Stimulated activated CD8-positive, alpha-beta memory T cell treated with anti-CD3 and anti-CD28 coated beads, Interleukin-12 subunit alpha, Interleukin-12 subunit beta, amount 100 ng/mL, for 24 hours (primary cell): ENCODE measurements around the gene ZNF398.
A peak's percentile ranks its signal among the peaks of the same experiment; 100 is the strongest.

Experiments used
- DNase-seq: peaks from one replicate; pipeline ENCODE4 v3.0.0-alpha.2; 2020; ENCODE audit errors: extremely low read depth

ZNF398 gene

DNA sequence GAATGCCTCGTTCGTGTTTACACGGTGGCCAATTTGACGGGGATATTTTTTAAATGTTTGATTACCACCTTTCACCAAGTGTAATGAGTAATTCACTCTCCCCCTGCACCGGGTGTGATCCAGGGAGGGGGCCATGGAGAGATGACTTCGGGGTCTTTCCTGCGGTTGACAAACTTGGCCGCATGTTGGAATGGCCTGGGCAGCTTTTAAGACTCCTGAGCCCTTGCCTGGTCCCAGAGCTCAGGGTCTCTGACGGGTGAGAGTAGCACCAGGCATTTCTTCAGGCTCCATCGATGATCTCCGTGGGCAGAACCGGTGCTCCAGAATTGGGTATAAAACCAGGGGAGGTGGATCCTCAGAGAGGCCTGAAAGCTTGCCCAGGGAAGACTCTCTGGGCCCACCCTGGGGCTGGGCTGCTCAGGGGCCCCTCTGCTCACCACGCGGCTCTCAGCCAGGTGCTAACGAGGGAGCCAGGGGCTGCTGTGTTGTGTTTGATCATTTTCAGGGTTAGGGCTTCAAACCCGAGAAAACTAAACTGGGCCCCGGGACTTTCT, 49.0 kb downstream of the ZNF398 start:
- DNase-seq = no peak

DNA sequence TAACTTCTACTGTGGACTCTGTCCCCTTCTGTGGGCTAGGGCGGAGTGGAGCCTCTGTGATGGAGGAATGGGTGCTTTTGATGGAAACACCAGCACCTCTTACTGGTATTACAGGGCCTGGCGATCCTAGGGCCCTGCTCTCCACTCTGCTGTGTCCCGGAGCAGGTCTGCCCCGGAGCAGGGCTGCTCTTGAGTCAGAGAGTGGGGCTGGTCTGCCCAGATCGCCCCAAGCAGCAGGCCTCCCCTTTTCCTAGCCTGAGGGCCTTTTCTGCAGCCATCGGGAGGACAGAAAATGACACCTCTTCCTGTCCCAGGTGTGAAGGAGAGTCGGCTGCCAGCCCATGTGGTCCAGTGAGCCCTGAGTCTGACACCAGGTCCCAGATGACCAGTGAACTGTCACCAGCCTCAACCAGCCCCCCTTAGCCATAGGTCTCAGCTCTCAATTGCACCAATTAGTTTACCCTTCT, 49.5 kb downstream of the ZNF398 start:
- no peak for DNase-seq

GRCh38 chr7:149197675-149198074, 50.4 kb downstream of the ZNF398 start:
- DNase-seq = no peak

GRCh38 chr7:149198161-149198816, 51.0 kb downstream of the ZNF398 start:
- DNase-seq = no peak

DNA sequence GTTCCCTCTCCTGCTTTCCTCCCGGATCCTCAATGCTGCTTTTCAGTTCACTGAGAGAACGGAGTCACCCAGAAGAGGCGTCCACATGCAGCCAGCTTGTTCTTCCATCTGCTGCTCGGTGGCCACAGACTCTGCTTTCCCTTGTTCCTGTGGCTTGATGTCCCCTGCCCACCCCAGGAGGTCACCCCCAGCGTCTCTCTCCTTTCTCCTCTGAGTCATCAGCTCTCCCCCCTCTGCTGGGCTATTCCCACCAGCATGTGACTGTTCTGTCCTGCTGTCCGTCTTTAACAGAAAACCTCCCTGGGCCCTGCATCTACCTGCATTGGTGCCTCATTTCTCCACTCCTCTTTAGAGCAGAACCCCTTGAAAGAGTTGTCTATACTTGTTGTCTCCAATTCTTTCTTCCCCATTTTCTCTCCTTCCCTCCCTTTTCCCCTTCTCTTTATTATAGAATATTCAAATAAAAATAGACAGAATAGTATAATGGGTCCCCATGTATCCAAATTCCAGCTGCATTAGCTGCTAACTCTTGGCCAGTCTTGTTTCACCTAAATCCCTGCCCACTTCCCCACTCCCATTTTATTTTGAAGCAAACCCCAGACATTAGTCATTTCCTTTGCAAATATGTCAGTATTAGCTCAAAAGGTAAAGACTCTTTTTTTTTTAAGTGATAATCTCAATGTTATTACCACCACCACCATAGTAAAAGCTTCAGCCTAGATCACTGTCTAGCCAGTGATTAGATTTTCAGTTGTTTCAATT, 52.2 kb downstream of the ZNF398 start:
- no peak for DNase-seq

DNA sequence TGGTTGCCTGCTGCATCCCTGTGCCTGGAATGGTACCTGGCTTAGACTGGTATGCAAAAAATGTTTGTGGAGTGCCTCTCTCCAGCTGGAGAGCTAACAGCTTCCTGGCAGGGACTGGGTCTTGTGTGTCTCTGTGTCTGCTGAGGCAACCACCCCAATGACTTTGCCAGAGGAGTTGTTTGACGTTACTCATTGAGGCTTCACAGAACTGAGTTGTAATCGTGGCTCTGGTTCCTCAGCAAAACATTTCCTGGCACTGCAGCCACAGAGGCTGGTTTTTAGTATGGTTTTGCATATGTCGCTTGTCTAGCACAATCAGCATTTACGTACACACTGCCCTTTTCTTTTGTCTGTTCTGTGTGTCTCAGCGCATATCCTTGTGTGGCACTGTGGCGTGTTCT, 55.6 kb downstream of the ZNF398 start:
- DNase-seq = no peak

DNA sequence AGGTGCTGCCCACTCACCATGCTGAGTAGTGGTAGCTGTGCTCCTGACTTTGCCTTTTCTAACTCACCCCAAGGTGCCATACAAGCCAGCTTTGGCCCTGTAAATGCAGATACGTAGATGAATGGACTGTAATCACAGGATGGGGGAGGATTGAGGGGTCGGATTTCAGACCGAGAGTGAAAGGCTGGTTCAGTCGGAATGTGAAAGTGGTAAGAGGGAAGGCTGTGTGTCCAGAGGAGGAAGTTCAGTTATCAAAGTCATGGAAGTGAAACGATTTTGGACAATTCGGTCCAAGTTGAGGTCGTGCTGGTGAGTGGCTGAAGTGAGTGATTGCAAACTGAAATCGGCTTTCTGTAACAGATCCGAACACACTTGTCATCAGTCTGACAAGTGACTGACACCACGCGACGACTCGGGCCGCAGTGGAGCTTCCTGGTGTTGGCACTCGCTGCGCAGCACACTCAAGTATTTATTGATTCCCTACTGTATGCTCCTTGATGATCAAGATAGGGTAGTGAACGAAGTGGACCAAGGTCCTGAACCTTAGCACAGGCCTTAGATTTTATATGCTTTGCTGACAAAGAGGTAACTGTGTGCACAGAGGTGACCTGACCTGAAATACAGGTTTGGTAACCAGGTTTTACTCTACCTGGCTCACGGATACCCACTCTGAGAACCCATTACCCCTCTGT, 58.6 kb downstream of the ZNF398 start:
- DNase-seq = no peak

DNA sequence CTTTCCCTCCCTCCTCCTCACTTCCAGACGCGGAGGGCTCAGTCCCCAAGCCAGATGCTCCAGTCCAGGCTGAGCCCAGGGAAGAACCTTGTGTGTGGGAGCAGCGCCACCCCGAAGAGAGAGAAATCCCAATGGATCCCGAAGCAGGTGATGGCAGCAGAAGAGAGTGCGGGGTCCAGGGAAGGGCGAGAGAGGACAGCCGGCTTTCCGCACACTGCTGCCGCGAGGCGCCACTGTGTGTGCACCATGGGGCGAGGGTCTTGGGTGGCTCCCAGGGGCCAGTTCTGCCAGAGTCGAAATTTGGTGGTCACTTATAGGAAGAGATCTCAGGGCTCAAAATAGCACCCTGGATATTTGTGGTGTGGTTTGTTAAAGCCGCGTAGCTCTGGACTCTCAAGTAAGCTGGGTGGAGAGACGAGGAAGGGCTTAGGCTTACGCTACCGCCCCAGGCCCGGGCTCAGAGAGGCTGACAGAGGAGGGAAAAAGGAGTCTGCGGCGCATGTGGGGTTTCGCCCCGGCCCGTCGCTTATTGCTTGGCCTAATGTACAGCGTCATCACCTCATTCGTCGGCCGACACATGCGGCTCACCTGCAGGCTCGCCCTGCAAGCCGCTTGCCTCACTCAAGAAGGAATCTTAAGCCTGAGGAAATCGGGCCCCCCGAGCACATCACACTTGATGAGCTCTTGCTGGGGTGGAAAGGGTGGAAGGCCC, 60.2 kb downstream of the ZNF398 start:
- no peak for DNase-seq

- peak; percentile 47 for DNase-seq
Observed at GRCh38 chr7:149209518-149210269, 62.4 kb downstream of the ZNF398 start.

GRCh38 chr7:149210551-149210950, 63.3 kb downstream of the ZNF398 start:
- no peak for DNase-seq

DNA sequence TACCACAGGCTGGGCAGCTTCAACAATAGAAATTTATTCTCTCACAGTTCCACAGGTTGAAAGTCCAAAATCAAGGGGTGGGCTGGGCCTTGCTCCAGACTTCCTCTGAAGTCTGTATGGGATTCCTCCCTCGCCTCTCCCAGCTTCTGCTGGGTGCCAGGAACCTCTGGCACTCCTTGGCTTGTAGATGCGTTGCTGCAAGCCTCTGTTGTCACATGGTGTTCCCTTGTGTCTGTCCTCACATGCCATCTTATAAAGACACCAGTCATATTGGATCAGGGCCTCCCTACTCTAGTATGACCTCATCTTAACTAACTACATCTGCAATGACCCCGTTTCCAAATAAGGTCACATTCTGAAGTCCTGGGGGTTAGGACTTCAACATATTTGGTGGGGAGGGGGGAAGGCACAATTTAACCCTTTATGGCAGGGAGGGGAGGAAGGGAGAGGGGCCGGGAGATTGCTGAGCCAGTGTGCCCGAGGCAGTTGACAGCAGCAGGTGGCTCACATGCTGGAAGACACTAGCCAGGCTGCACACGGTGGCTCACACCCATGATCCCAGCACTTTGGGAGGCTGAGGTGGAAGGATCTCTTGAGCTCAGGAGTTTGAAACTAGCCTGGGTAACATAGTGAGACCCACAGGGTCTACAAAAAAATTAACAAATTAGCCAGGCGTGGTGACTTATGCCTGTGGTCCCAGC, 66.9 kb downstream of the ZNF398 start:
- DNase-seq = no peak

DNA sequence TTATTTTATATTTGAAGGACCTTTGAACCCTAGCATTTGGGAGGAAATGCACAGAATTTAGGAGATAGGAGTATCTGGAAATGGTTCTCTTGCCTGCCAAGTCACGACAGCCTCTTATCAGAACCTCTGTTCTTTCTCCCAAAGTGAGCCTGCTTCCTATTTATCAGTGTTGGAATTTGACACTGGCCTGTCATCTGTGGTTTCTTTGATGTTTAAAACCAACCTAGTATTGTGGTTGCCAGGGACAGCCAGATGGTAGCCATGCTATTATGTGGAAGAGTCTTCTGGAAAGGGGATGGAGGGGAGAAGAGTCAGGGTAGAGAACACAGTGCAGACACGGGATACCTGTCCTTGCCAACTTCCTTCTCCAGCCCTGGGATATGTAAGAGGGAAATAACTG, 69.1 kb downstream of the ZNF398 start:
- DNase-seq = no peak

DNA sequence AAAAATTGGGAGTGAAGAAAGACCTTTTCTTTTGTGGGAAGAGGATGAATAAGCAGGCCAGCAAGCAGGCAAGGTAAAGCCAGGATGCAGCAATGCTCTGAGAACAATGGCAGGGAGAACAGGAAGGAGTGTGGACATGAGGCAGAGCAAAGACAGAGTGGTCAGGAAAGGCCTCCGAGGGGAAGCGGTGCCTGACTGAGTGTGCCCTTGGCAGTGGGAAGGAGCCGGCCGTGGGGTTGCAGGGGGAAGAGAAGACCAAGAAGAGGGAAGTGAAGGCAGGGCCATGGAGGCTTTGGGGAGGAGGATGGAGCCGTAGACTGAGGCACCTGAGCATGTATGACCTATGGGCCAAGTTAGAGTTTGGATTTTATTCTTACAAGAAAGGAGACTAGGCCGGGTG, 70.3 kb downstream of the ZNF398 start:
- no peak for DNase-seq

GRCh38 chr7:149218469-149219420, 71.5 kb downstream of the ZNF398 start:
- no peak for DNase-seq

GRCh38 chr7:149220534-149220933, 73.3 kb downstream of the ZNF398 start:
- DNase-seq = no peak

DNA sequence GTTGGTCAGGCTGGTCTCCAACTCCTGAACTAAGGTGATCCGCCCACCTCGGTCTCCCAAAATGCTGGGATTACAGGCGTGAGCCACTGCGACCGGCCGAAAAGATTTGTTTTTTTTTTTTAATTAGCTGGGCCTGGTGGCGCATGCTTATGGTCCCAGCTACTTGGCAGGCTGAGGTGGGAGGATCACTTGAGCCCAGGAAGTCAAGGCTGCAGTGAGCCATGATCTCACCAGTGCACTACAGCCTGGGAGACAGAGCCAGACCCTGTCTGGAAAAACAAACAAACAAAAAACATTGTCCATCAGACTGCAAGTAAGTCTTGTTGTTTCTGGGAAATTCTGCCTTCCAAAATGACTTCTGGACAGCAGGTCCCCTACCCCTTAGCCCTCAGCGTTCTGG, 75.9 kb downstream of the ZNF398 start:
- no peak for DNase-seq

DNA sequence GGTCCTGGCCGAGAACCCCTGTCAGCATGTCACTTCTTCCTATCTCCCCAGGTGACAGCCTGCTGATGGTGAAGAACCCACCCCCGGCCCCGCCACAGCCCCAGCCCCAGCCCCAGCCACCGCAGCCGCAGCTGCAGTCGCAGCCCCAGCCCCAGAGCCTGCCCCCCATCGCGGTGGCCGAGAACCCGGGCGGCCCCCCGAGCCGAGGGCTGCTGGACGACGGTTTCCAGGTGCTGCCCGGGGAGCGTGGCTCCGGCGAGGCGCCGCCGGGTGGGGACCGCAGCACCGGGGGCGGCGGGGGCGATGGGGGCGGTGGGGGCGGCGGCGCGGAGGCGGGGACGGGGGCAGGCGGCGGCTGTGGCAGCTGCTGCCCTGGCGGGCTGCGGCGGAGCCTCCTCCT, 76.5 kb downstream of the ZNF398 start:
- no peak for DNase-seq

GRCh38 chr7:149224352-149224751, 77.1 kb downstream of the ZNF398 start:
- no peak for DNase-seq

DNA sequence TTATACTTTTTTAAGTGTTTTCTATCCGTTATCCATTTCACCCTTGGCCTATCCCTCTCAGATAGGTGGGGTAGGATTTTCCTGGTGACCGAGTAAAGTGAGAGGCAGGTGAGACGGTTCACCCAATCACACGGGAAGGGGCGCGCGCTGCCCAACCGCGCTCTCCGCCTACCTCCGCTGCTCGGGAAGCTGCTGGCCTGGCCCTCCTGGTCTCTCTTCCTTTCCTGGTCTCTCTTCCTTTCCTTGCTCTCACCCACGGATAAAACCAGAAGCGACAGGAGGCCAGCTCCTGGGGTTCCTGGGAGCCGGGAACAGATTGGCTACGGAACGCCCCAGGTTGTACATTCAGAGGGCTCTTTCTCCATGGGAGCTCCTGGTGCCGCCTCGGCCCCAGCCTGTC, 77.9 kb downstream of the ZNF398 start:
- no peak for DNase-seq
